Aorta (tissue), 4 donors: ENCODE data around the gene PHLDB1. TPM values are rescaled to one million over a fixed set of nuclear protein-coding genes. Genes with fewer than 3 reads are reported as not detected.

ENCODE experiments used
- microRNA-seq, 2 donors: library from miRNA; unstranded; fragments of <30 nt; microRNA quantifications; one replicate each; pipeline ENCODE4 v1.2.0, GENCODE V29; 2020
- polyA plus RNA-seq, 2 donors: library from polyadenylated mRNA; stranded (reverse); fragments of 200-250 nt; gene quantifications; one replicate each; pipeline ENCODE4 v1.2.3, GENCODE V29; 2013
- total RNA-seq, 2 donors: library from RNA; stranded (reverse); fragmentation: NEBNext Ultra II Directional; extraction: Animal tissue kit (Norgen Biotek cat#: 25700); gene quantifications; one replicate each; pipeline ENCODE4 v1.2.1, GENCODE V29; 2021
- donor health status: healthy with polysubstance abuse.
- donor health status: Bipolar disorder and iron deficiency.
- donor health status: DM: no; HTN: no; CAD: no.
- donor health status: DM: yes; HTN: yes; CAD: no.

PHLDB1 gene
- total and polyA plus RNA-seq, 4 donors, result 38.3 to 290 (median 267) TPM

Small RNAs within 50 kb of the gene (microRNA-seq; reads per million reads assigned to microRNA genes)
- 0 to 1.2 reads per million in 2 donors for gene MIR6716

Other genes starting within 250 kb of the PHLDB1 start
- gene UBE4A, start 248.0 kb upstream of the PHLDB1 start, total RNA-seq, result 10 to 100 TPM; 33.4 to 35.2 TPM
- 10 to 100 TPM in 1 of 2 donors, 1 to 10 TPM in 1; 3.3 to 14.3 TPM for gene UBE4A, start 248.0 kb upstream of the PHLDB1 start, polyA plus RNA-seq
- gene ATP5MG, start 206.0 kb upstream of the PHLDB1 start, total RNA-seq, result 100 to 1,000 TPM in 1 of 2 donors, 10 to 100 TPM in 1; 98.4 to 107 TPM
- 100 to 1,000 TPM; 118 to 256 TPM for gene ATP5MG, start 206.0 kb upstream of the PHLDB1 start, polyA plus RNA-seq
- gene KMT2A, start 171.1 kb upstream of the PHLDB1 start, total RNA-seq, result 100 to 1,000 TPM; 105 to 114 TPM
- gene KMT2A, start 171.1 kb upstream of the PHLDB1 start, polyA plus RNA-seq, result 10 to 100 TPM in 1 of 2 donors, 1 to 10 TPM in 1; 5.6 to 15.1 TPM
- under 1 TPM in 1 of 2 donors, not detected in 1; 0.42 TPM for gene TTC36, start 80.1 kb upstream of the PHLDB1 start, total RNA-seq
- gene TTC36, start 80.1 kb upstream of the PHLDB1 start, polyA plus RNA-seq, result under 1 TPM in 1 of 2 donors, not detected in 1; 0.95 TPM
- 10 to 100 TPM; 20.7 to 29.8 TPM for gene TMEM25, start 76.4 kb upstream of the PHLDB1 start, total RNA-seq
- gene TMEM25, start 76.4 kb upstream of the PHLDB1 start, polyA plus RNA-seq, result 10 to 100 TPM; 30.2 to 32.2 TPM
- 10 to 100 TPM; 15.0 to 22.5 TPM for gene IFT46, start 41.7 kb upstream of the PHLDB1 start, total RNA-seq
- gene IFT46, start 41.7 kb upstream of the PHLDB1 start, polyA plus RNA-seq, result 10 to 100 TPM; 24.2 to 31.8 TPM
- gene ARCN1, start 35.2 kb upstream of the PHLDB1 start, total RNA-seq, result 100 to 1,000 TPM; 128 to 170 TPM
- 10 to 100 TPM; 67.6 to 69.0 TPM for gene ARCN1, start 35.2 kb upstream of the PHLDB1 start, polyA plus RNA-seq
- gene TREH, start 72.0 kb downstream of the PHLDB1 start, total RNA-seq, result not detected
- gene TREH, start 72.0 kb downstream of the PHLDB1 start, polyA plus RNA-seq, result 1 to 10 TPM; 2.5 to 7.2 TPM
- gene DDX6, start 183.5 kb downstream of the PHLDB1 start, total RNA-seq, result 100 to 1,000 TPM; 105 to 128 TPM
- gene DDX6, start 183.5 kb downstream of the PHLDB1 start, polyA plus RNA-seq, result 10 to 100 TPM; 20.3 to 27.8 TPM